ENCODE measurements around the gene DVL3.
A peak's percentile ranks its signal among the peaks of the same experiment; 100 is the strongest.
"Not testable (repeated sequence)": the region's sequence is repeated elsewhere in the genome, so short reads cannot be mapped to it uniquely, and the experiment has no call there.

The DVL3 gene

DNA sequence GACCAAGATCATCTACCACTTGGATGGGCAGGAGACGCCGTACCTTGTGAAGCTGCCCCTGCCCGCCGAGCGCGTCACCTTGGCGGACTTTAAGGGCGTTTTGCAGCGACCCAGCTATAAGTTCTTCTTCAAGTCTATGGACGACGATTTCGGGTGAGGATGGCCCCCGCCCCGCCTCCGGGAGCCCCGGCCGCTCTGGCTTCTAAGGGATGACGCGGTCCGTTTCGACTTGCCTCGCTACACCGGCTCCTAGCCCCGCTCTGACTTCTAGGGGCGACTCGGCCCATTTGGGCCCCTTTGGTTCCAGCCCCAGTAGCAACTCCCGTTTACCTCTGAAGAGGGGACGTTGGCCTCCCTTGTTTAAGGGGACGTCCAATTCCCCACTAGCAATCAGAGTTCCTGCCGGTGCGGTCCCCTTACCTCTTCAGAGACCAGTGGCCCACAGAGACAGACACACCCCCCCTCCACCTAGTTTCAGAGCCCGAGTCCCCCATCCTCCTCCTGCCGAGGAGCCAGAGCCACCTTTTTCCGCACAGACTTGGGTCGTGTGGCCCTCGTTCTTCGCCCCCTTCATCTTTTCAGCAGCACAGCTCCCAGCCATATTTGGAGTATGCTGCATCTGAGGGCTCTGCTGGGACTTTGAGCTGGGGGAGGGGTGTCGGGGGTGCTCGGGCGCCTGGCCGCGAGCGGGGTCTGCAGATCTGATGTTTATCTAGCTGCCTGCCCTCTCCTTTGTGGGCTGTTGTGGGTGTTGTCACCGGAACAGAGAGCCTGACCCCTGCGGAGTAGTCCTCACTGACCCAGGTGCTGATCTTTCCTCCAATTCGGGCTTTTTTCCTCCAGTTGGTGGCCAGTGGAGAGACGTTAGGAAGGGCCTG, 706 bp downstream of the DVL3 start:
- FAIRE-seq = no peak

DNA sequence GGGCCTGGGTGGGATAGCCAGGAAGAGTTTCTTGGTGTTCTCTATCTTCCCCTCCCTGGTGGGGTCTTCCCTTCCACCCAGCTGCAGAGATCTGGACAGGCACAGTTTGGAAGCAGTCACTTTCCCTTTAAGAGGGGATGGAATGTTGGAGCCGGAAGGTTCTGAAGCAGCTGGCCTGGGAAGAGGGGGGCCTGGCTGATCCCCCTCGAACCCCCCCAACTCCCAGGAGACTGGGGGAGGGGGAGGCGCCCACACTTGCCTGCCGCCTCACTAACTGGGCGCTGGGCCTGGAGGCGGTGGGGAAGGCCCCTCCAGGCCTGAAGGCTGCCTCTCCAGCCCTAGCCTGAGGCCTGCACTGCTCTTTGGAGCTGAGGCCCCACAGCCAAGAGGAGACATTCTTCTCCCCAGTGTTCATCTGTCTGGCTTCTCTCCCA, 1.4 kb downstream of the DVL3 start:
- no peak for FAIRE-seq
- no peak for DNase-seq (ENCODE audit: insufficient read length, low spot score)

More for the DNA sequence above, 706 bp downstream of the DVL3 start:
- peak; percentile 56 for DNase-seq (ENCODE audit: insufficient read length, low spot score)

DNA sequence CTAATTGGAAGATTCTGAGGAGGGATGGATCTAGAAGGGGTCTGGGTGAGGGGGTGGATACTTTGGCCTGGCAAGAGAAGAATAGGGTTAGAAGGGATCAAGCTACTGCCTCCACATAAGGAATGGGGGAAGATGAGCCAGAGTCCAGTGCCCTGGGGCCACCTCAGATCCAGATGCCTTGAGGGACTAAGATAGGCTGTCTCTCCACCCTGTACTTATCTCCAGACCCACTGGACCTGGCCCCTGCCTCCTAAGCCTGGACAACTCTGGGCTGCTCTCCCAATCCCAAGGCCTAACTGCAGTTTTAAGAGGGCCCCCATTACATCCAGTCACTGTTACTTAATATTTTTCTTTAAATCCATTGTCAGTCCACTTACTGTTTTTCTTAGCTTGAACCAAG, 2.0 kb downstream of the DVL3 start:
- DNase-seq (ENCODE audit: insufficient read length, low spot score) = no peak
- no peak for FAIRE-seq

DNA sequence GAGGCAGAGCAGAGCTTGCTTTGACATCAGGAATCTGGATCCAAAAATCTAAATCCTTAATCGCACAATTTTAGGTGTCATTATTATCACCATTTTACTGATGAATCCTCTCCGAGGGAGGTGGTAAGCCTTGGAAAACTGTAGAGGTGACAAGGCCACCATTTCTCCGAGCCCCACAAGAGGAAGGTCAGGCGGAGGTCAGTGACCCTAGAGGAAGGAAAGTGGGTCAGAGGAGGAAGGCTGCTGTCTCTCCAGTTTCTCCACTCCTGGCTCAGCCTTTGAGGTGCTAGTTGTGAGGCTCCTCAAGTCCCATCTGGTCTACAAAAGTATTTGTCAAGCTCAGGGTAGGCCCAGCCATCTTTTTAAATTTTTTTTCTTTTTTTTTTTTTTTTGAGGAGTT, 3.2 kb downstream of the DVL3 start:
- DNase-seq (ENCODE audit: insufficient read length, low spot score) (no peak), FAIRE-seq (no peak)

DNA sequence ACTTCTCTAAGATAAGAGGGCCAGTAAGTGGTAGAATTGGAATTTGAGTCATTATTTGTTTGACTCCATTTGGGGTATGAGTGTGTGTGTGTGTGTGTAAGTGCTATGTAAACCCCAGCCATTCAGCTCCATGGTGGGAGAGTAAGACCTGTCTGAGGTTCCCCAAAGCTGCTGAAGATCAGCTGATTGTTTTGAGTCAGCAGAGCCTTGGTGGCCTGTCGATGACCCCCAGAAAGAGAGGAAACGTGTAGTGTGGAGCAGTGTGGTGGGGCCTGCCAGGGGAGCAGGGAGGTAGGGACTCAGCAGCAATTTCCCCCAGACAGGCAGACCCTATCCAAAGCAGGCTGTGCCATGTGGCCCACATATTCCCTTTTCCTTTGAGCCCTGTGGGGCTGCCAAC, 5.3 kb downstream of the DVL3 start:
- DNase-seq (ENCODE audit: insufficient read length, low spot score) (no peak), FAIRE-seq (no peak)

DNA sequence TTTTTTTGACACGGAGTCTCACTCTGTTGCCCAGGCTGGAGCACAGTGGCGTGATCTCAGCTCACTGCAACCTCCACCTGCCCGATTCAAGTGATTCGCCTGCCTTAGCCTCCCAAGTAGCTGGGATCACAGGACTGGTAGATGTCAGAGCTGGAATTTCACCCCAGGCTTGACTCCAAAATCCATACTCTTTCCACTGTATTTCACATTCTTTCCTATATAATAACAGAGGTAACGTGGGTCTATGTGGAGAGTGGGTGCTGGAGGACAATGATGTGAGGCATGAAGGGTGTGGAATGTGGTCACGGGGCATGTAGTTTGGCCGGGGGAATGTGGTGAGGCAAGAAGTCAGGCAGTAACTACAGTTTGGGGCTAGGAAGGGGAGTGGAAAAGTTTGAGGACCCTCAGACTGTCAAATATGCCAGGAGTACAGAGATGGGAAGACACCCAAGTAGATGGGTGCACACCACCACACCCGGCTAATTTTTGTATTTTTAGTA, 7.4 kb downstream of the DVL3 start:
- not testable (repeated sequence) for DNase-seq (ENCODE audit: insufficient read length, low spot score); FAIRE-seq

DNA sequence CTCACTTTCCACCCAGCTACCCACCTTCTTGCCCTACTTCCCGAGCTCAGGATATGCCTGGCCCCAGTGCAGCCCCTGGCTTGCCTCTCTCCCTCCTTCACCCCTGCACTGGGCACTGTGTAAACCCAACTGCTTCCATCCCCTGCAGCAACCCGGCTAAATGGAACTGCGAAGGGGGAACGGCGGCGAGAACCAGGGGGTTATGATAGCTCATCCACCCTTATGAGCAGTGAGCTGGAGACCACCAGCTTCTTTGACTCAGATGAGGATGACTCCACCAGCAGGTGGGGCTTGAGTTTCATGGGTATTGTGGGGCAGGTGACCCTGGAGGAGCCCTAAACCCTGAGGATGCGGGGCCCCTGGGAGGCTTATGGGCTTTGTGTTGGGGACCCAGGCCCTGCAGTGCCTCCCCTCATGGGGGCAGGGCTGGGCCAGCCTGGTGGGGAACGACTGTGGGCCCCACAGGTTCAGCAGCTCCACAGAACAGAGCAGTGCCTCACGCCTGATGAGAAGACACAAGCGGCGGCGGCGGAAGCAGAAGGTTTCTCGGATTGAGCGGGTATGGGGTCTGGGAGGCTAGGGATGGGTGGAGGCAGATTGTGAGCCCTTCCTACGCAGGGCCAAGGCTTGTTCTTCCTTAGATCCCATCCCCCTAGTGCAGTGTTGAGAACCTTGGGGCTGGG, 9.6 kb downstream of the DVL3 start:
- no peak for FAIRE-seq

DNA sequence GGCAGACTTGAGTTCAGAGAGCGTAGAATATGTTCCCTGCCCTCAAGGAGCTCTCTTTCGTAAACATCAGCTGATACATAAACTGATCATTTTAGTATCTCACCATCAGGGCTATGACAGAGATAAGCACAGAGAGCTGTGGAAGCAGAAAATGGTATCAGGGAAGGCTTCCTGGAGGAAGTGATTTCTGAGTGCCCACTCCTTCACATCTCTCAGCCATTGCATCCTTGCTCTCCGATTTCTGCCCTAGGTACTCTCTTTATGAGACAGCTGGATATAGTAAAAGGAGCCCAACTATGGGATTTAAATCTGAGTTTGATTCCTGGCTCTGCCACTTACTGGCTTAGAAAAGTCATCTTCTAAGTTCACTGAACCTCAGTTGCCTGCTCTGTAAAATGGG, 10.4 kb downstream of the DVL3 start:
- FAIRE-seq (no peak), DNase-seq (ENCODE audit: insufficient read length, low spot score) (no peak)

More for the DNA sequence above, 9.6 kb downstream of the DVL3 start:
- DNase-seq (ENCODE audit: insufficient read length, low spot score) = no peak

DNA sequence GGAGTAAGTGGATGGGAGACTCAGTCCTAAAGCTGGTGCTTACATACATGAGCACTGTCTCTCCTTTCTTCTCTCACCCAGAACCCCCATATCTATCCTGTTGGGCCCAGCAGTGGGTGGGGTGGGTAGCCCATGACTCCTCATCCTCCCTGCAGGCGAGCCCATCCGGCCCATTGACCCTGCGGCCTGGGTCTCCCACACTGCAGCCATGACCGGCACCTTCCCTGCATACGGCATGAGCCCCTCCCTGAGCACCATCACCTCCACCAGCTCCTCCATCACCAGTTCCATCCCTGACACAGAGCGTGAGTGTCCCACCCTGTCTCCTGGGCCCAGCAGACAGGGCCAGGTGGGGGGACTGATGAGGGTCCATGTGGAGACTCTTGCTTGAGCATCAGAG, 11.5 kb downstream of the DVL3 start:
- no peak for DNase-seq (ENCODE audit: insufficient read length, low spot score)
- FAIRE-seq = no peak

DNA sequence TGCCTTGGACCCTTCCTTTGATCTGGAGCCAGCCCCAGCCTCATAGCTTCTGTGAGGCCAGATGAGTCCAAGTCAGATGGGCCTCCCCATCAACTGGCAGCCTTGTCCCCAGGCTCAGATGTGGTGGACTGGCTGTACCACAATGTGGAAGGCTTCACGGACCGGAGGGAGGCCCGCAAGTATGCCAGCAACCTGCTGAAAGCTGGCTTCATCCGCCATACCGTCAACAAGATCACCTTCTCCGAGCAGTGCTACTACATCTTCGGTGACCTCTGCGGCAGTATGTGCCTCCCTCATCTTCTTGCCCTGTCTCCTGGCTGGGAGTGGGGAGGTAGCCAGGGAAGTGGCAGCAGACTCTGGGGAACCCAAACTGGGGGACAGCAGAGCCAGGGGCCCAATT, 12.6 kb downstream of the DVL3 start:
- FAIRE-seq = no peak
- DNase-seq (ENCODE audit: insufficient read length, low spot score) = no peak

DNA sequence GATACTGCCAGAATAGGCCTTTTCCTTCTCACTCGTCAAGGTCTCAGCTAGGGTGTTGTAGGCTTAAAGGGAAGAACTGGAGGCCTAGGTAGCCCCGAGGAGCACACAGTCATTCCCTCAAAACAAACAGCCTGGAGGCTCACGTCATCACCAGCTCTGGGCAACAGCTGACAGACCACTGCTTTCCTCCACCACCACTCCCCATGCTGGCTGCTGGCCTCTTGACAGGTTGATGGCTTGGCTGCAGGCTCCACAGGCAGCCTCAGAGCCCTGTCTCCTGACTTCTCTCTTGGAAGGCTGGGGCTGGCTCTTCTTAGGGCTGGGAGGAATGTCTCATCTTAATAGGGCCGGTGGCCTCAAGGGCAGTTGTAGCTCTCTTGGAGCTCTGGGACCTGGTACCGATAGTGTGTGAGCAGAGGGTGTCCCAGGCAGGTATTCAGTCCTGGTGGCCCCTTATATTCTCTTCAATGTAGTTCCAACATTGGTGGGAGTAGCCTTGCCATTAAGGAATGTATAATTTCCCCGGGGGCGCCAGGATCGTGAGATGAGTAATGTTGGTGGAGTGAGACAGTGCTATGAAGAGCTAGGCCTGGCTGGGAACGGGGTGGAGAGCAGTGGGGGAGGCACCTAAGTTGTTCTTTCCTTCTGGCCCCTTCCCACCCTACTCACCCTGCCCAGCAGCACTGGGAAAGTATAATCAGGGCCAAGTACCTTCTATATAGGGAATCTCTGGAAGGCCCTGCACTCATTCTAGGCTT, 13.4 kb downstream of the DVL3 start:
- DNase-seq (ENCODE audit: insufficient read length, low spot score) = no peak
- FAIRE-seq = no peak

DNA sequence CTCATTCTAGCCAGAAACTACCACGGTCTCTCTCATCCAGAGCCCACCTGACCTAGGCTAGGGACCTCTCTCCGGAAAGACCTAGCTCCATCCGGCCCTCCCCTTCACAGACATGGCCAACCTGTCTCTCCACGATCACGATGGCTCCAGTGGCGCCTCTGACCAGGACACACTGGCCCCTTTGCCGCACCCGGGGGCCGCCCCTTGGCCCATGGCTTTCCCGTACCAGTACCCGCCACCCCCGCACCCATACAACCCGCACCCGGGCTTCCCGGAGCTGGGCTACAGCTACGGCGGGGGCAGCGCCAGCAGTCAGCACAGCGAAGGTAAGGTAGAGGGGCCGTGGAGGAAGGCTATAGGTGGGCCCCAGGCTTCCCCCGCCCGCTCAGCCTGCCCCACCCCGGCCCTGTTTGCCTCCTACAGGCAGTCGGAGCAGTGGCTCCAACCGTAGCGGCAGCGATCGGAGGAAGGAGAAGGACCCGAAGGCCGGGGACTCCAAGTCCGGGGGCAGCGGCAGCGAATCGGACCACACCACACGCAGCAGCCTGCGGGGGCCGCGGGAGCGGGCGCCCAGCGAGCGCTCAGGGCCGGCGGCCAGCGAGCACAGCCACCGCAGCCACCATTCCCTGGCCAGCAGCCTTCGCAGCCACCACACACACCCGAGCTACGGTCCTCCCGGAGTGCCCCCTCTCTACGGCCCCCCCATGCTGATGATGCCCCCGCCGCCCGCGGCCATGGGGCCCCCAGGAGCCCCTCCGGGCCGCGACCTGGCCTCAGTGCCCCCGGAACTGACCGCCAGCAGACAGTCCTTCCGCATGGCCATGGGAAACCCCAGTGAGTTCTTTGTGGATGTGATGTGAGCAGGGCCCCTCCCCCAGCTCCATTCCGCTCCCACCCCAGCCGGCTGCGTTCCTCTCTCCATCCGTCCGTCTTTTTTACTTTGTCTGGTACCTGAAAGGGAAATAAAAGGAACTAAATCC, 15.0 kb downstream of the DVL3 start:
- DNase-seq (ENCODE audit: insufficient read length, low spot score) = no peak
- FAIRE-seq = no peak

DNA sequence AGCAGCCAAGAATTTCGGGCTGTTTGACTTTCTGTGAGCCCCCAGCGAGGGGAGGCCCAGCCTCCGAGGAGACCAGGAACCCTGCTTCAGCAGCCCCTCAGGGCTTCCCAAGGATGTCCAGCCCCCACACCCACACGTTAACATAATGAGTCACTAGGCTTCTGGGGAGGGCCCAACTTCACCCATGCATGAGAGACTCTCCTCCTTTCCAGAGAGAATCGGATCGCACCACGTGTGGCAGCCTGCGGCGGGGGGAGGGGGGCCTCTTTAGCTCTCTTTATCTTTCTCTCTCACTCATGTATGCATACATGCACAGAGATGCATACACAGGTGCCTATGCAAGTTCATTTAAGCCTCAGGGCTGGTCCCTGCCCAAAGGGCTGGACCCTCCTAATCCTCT, 16.4 kb downstream of the DVL3 start:
- DNase-seq (ENCODE audit: insufficient read length, low spot score) = no peak

DNA sequence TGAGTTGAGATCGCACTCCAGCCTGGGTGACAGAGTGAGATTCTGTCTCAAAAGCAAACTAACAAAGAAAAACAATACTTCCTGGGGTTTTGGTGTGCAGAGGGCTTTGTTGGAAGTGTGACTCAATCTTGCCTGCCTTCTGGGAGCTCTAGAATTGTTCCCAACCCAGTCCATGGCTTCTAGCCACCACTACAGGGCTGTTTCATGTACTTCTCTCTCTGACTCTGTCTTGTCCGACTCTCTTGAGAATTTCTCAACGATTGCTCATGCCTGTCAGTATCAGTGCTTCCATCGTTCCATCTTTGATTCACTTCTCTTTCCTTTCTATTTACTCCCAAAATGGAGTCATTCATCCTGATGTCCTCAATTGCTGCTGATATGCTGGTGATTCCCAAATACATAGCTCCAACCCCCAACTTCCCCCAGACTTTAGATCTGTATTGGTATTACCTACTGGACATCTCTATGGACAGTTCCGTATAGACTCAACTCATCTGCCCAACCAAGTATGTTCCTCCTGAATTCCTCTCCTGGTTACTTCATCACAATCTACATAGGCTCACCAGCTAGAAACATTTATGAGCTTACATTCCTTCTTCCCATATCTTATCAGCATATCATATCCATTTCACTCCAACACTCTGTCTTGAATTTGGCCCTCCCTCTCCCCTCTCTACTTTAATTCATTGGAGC, 17.6 kb downstream of the DVL3 start:
- no peak for DNase-seq (ENCODE audit: insufficient read length, low spot score)
- FAIRE-seq = no peak

More for the DNA sequence above, 16.4 kb downstream of the DVL3 start:
- FAIRE-seq = no peak

DNA sequence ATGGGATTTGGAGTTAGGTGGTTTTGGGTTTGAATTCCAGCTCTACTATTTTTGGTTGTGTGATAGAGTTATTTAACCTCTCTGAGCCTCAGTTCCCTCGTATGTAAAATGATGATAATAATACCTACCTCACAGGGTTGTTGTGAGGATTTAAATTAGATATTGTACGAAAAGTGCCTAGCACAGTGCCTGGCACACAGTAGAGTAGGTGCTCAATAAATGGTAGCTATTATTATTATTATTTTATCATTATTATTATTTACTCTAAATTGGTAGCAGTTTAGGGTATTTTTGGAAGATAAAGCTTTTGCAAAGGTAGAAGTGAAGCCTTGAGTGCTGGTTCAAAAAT, 18.2 kb downstream of the DVL3 start:
- no peak for DNase-seq (ENCODE audit: insufficient read length, low spot score)
- FAIRE-seq = no peak

DNA sequence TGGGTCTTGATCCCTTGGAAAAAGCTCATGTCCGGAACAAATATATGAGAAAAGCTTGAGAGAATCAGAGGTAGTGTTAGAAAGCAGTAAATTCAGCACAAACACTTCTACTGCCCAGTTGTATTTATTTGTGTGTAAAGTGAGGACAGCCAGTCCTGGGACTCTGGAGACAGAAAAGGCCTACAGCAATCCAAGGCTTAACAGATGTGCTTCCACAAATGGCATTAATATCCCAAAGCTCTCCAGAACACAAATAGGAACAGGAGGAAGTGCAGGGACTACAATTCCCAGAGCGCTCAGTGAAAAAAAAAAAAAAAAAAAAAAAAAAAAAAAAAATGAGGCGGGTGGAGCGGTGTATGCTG, 19.1 kb downstream of the DVL3 start:
- DNase-seq (ENCODE audit: insufficient read length, low spot score) = no peak
- FAIRE-seq = no peak

DNA sequence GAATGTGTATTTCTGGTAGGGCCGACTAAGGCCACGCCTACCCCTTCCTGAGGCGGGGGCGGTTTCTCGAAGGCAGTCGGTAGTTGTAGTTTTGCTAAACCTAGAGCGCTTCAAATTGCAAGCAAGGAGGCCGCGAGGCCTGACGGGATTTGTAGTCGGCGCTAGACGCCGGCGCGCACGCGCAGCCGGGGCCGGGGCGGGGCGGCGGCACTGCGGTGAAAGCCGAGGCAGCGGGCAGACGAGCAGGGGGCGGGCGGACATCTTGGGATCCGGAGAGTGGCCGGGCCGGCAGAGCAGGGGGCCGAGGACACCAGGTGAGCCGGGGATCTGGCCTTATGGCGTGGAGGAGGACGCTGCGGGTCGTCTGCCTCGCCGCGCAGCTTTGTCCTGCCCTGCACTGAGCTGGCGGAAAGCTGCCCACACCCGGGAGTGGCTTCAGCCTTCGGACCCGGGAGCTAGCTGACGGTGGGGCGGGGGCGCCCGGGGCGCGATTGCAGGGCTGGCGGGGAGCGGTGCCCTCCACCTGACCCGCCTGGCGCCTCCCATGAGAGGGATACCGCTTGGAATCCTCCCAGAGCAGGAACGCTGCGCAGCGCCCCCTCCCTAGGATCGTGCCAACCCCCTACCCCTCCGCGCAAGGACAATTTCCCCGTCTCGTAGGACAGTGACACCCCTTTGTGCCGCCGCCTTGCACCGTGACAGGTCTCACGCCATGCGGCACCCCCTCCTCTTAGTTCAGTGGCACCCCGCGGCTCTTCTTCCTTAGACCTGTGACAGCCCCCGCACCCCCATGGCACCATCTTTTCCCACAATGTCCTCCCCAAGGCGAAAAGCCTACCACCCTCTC, 19.7 kb downstream of the DVL3 start, which contains the start of gene AP2M1:
Gene AP2M1 (plus strand): TSS at position 210 of the 847 bp plus-strand sequence. CDS start 2,139 bp downstream, outside the sequence.
- FAIRE-seq (peak; percentile 89), DNase-seq (ENCODE audit: insufficient read length, low spot score) (peak; percentile 98)

DNA sequence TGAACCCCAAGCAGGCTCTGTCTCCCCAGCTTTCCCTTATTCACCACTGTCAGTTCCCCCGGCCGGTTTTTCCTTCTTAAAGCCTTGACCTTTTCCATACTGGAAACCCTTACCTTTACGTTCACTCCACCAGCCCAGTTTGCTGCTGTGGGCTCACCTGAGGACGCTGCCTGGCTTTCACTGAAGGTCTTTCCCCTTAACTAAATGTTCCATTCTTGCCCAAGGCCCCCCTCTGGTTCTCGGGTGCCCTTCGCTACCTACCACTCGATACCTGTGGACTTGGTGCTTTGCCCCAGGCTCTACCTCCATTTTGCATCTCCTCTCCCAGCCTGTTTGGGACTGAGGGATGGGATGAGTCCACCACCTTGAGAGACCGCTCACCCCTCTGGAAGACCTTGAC, 20.3 kb downstream of the DVL3 start:
- DNase-seq (ENCODE audit: insufficient read length, low spot score) (no peak), FAIRE-seq (no peak)

DNA sequence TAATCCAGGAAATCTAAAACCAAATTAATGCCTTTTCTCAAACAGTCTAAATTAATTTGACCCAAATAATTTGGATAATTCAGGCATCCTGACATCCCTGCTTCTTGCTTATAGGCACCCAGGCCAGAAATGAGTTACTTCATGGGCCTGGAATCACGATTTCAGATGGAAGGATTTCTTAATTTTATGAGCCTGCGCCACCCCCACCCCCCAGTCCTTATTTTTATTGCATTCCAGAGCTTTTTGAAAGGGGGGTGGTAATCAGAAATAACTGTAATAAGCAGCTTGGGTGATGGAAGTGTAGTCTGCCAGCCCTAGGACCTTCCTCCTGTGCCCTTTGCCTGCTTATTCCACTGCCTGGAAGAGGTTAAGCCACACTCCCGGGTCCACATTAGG, 20.8 kb downstream of the DVL3 start:
- FAIRE-seq = no peak
- DNase-seq (ENCODE audit: insufficient read length, low spot score) = no peak

Measured in GM19239 (cell line).